IgD-negative memory B cell (primary cell): ENCODE data around the gene COL1A1. TPM values are rescaled to one million over a fixed set of nuclear protein-coding genes. Genes with fewer than 3 reads are reported as not detected.

Experiments used
- H3K27ac Mint-ChIP-seq, 3 donors: one replicate each; pipeline ENCODE4 v1.8.0; 2020 to 2022; ENCODE audit warnings: mild to moderate bottlenecking in 3 of 3, mixed read lengths in 3 of 3, moderate library complexity in 1 of 3
- H3K27me3 Mint-ChIP-seq: one replicate; pipeline ENCODE4 v1.8.0; 2021; ENCODE audit warnings: mixed read lengths
- H3K36me3 Mint-ChIP-seq: one replicate; pipeline ENCODE4 v1.8.0; 2020; ENCODE audit warnings: mild to moderate bottlenecking, mixed read lengths
- H3K4me1 Mint-ChIP-seq, 3 donors: one replicate each; pipeline ENCODE4 v1.8.0; 2020 to 2022; ENCODE audit warnings: mixed read lengths in 3 of 3, mild to moderate bottlenecking in 1 of 3
- H3K4me3 Mint-ChIP-seq, 4 donors: one replicate each; pipeline ENCODE4 v1.8.0; 2020 to 2022; ENCODE audit warnings: mild to moderate bottlenecking in 4 of 4, mixed read lengths in 4 of 4, moderate library complexity in 3 of 4
- H3K9me3 Mint-ChIP-seq, 3 donors: one replicate each; pipeline ENCODE4 v1.8.0; 2020 to 2021; ENCODE audit warnings: mixed read lengths in 3 of 3, mild to moderate bottlenecking in 1 of 3
- polyA plus RNA-seq: library from polyadenylated mRNA; unstranded; fragments of 300-500 nt; fragmentation: Illumina TruSeq; gene quantifications from one replicate; pipeline ENCODE4 v1.2.3, GENCODE V29; 2021

COL1A1 gene
- polyA plus RNA-seq, 1 donor from 2014 or later, result 0.74 TPM

DNA sequence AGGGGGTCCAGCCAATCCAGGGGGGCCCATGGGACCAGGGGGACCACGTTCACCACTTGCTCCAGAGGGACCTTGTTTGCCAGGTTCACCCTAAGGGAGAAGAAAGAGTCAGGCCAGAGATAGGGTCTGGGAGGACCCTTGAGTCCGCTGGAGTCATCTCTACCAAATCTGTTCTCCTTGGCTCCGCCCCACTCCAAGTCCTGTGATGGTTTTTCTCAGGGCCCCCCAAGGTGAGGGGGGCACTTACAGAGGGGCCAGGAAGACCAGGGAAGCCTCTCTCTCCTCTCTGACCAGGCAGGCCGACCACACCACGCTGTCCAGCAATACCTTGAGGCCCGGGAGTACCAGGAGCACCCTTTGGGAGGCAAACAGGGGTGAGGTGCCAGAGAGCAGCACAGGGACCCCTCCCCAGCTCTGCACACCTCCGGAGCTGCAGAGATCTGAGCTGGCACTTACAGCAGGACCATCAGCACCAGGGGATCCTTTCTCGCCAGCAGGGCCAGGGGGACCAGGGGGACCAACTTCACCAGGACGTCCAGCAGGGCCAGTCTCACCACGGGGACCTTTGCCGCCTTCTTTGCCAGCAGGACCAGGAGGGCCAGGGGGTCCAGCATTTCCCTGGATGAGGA is 12.4 kb downstream of the COL1A1 start:
- Mint-ChIP-seq H3K9me3 (no peaks in the 10 kb centered on the region), H3K4me3 (no peak overlapping the region), H3K27me3 (no peaks in the 10 kb centered on the region), H3K27ac (no peak overlapping the region), H3K4me1 (peaks cover 6 to 13% (median 12%) of the 10 kb centered on the region in 3 donors), H3K36me3 (no peaks in the 10 kb centered on the region)

DNA sequence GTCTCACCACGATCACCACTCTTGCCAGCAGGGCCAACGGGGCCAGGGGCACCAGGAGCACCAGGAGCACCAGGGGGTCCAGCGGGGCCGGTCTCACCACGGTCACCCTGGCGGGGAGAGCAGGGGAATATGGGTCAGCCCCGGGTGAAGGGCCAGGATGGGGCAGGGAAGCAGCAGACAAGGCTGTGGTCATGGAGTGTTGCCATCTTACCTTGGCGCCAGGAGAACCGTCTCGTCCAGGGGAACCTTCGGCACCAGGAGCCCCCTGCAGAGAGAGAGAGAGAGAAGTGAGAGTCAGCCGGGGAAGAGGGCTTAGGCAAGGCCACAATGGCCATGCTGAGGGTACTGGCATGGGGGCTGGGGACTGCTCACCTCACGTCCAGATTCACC is 12.9 kb downstream of the COL1A1 start:
- Mint-ChIP-seq H3K27me3 (no peaks in the 10 kb centered on the region), H3K4me1 (peaks cover 11 to 18% (median 16%) of the 10 kb centered on the region in 3 donors), H3K36me3 (no peaks in the 10 kb centered on the region), H3K4me3 (no peak overlapping the region), H3K27ac (no peak overlapping the region), H3K9me3 (no peaks in the 10 kb centered on the region)

DNA sequence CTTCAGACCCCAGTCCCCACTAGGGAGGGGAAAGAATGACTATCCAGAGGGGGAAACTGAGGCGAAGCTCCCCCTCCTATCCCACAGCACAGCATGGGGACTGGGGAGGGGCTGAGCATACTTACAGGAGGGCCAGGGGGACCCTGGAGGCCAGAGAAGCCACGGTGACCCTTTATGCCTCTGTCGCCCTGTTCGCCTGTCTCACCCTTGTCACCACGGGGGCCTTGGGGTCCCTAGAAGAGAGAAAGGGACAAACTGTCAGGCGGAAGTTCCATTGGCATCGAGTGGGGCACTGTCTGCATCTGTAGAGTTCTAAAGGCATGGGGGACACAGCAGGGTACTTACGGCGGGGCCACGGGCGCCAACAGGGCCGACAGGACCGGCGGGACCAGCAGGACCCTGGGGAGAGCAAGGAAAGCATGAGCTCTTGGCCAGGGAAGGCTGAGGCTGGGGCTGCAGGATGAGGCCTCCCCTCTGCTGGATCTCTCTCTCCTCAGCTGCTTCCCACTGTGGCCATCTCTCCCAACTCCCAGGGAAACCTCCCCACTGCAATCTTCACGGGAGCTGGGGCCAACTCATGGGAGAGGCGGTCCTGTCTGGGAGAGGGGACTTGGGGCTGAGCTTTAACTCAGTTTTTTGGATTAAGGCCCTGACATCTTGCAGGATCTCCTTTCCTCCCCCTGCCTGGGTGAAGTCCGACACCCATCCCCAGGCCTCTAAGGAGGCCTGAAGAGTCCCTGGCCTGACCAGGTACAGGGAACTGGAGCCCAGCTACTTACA is 13.5 kb downstream of the COL1A1 start:
- no peaks in the 10 kb centered on the region for H3K9me3 Mint-ChIP-seq
- H3K27ac Mint-ChIP-seq, result no peak overlapping the region
- H3K4me3 Mint-ChIP-seq, result peak overlapping the region in 1 of 4 donors; percentile 52
- no peaks in the 10 kb centered on the region for H3K36me3 Mint-ChIP-seq
- H3K4me1 Mint-ChIP-seq, result peaks cover 13 to 19% (median 18%) of the 10 kb centered on the region in 3 donors
- H3K27me3 Mint-ChIP-seq, result no peaks in the 10 kb centered on the region

DNA sequence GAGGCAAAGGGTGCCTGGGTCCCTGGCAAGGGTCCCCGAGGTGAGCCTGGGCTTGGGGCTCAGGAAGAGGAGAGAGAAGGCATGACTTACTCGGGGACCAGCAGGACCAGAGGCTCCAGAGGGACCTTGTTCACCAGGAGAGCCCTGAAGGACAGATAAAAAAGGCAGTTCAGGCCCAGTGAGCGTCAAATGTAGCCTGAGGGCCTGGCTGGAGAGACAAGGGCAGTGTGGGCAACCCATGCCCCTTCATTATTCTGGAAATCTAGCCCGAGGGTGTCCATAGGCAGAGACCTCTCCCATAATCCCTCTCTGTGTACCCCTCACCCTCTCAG is 14.1 kb downstream of the COL1A1 start:
- no peaks in the 10 kb centered on the region for H3K36me3 Mint-ChIP-seq
- H3K4me1 Mint-ChIP-seq, result peaks cover 18 to 24% (median 21%) of the 10 kb centered on the region in 3 donors
- no peaks in the 10 kb centered on the region for H3K27me3 Mint-ChIP-seq
- H3K27ac Mint-ChIP-seq, result peak overlapping the region in 1 of 3 donors; percentile 43
- no peaks in the 10 kb centered on the region for H3K9me3 Mint-ChIP-seq
- peak overlapping the region in 1 of 4 donors; percentile 52 for H3K4me3 Mint-ChIP-seq

DNA sequence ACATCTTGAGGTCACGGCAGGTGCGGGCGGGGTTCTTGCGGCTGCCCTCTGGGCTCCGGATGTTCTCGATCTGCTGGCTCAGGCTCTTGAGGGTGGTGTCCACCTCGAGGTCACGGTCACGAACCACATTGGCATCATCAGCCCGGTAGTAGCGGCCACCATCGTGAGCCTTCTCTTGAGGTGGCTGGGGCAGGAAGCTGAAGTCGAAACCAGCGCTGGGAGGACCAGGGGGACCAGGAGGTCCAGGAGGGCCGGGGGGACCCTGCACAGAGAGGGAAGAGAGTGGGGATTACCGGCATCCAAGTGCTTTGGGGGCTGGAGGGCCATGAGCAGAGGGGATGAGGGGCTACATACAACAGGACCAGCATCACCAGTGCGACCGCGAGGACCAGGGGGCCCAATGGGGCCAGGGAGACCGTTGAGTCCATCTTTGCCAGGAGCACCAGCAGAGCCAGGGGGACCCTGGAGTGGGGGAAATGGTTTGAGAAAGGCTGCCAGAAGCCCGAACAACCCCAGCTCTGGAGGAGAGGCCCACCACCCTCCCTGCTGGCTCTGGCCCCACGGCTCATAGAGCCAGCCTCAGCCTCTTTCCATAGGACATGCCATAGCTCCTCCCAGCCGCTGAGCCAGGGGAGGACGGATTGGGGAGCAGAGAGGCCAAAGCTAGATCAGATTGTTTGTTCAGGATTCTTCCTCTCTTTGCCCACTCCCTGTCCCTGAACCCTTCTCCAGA is 14.6 kb downstream of the COL1A1 start:
- Mint-ChIP-seq H3K27ac (peak overlapping the region in 1 of 3 donors; percentile 43), H3K9me3 (no peaks in the 10 kb centered on the region)

DNA sequence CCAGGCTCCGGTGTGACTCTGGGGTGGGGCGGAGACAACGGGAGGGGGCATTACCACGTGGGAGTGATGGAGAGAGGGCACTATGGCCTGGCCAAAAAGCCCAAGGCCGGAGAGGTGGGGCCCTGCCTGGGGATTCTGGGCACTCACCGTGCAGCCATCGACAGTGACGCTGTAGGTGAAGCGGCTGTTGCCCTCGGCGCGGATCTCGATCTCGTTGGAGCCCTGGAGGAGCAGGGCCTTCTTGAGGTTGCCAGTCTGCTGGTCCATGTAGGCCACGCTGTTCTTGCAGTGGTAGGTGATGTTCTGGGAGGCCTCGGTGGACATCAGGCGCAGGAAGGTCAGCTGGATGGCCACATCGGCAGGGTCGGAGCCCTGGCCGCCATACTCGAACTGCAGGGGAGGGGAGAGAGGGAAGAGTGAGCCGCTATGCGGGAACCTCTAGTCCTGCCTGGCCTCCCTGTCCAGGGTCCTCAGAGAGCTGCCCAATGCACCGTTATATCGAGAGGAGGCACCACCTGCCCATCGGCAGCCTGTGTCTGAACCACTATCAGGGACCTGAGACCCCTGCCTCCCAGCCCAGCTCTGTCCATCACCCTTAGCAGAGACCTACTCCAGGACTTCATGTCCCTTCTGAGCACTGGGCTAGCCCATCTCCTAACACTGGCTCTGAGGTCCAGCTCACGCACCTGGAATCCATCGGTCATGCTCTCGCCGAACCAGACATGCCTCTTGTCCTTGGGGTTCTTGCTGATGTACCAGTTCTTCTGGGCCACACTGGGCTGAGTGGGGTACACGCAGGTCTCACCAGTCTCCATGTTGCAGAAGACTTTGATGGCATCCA is 15.6 kb downstream of the COL1A1 start:
- Mint-ChIP-seq H3K9me3 (no peaks in the 10 kb centered on the region), H3K4me1 (peaks cover 18 to 30% (median 24%) of the 10 kb centered on the region in 3 donors), H3K4me3 (peak overlapping the region in 2 of 4 donors; percentile 41 to 76), H3K36me3 (no peaks in the 10 kb centered on the region), H3K27ac (no peak overlapping the region), H3K27me3 (no peaks in the 10 kb centered on the region)

More for the DNA sequence above, 14.6 kb downstream of the COL1A1 start:
- Mint-ChIP-seq H3K36me3 (no peaks in the 10 kb centered on the region), H3K4me1 (peaks cover 18 to 25% (median 22%) of the 10 kb centered on the region in 3 donors), H3K27me3 (no peaks in the 10 kb centered on the region), H3K4me3 (no peak overlapping the region)

DNA sequence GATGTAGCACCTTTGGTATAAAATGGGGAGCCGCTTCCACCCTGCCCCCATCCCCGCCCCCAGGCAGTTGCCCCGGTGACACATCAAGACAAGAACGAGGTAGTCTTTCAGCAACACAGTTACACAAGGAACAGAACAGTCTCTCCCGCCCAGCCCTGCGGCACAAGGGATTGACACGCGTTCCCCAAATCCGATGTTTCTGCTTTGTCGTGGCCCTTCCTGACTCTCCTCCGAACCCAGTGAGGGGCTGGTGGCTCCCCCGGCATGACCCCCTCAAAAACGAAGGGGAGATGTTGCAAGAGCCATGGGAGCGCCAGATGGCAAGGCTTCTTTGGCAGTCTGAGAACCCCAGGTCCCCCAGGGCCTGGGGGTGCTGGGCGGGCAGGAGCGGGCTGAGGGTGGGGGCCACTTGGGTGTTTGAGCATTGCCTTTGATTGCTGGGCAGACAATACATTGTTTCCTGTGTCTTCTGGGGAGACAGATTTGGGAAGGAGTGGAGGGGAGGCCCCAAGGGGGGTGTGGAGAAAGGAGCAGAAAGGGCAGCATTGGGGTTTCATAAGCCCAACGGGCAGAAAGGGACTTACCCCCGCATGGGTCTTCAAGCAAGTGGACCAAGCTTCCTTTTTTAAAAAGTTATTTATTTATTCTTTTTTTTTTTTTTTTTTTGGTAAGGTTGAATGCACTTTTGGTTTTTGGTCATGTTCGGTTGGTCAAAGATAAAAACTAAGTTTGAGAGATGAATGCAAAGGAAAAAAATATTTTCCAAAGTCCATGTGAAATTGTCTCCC is 16.6 kb downstream of the COL1A1 start:
- Mint-ChIP-seq H3K4me1 (peaks cover 18 to 30% (median 24%) of the 10 kb centered on the region in 3 donors), H3K27ac (peak overlapping the region in 1 of 3 donors; percentile 68), H3K27me3 (no peaks in the 10 kb centered on the region), H3K9me3 (no peaks in the 10 kb centered on the region), H3K4me3 (peak overlapping the region in 2 of 4 donors; percentile 69 to 89), H3K36me3 (peaks cover 1% of the 10 kb centered on the region)

DNA sequence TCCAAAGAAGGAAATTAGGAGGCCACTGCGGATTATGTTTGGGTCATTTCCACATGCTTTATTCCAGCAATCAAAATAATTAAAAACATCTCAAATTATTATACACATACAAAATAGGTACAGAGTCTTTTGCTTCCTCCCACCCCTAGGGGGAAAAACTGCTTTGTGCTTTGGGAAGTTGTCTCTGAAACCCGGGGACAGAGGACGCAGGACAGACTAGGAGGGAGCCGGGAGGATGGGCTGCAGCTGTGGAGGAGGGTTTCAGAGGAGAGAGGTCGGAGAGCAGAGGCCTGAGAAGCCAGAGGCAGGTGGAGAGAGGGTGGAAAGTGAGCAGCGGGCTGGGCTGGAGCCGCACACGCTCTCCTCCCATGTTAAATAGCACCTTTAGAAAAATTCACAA is 17.4 kb downstream of the COL1A1 start:
- H3K36me3 Mint-ChIP-seq, result peaks cover 1% of the 10 kb centered on the region
- H3K9me3 Mint-ChIP-seq, result no peaks in the 10 kb centered on the region
- H3K27me3 Mint-ChIP-seq, result no peaks in the 10 kb centered on the region
- peaks cover 18 to 30% (median 24%) of the 10 kb centered on the region in 3 donors for H3K4me1 Mint-ChIP-seq
- H3K27ac Mint-ChIP-seq, result peak overlapping the region in 2 of 3 donors; percentile 1 to 71
- H3K4me3 Mint-ChIP-seq, result peak overlapping the region in 3 of 4 donors; percentile 28 to 87 (median 43)

DNA sequence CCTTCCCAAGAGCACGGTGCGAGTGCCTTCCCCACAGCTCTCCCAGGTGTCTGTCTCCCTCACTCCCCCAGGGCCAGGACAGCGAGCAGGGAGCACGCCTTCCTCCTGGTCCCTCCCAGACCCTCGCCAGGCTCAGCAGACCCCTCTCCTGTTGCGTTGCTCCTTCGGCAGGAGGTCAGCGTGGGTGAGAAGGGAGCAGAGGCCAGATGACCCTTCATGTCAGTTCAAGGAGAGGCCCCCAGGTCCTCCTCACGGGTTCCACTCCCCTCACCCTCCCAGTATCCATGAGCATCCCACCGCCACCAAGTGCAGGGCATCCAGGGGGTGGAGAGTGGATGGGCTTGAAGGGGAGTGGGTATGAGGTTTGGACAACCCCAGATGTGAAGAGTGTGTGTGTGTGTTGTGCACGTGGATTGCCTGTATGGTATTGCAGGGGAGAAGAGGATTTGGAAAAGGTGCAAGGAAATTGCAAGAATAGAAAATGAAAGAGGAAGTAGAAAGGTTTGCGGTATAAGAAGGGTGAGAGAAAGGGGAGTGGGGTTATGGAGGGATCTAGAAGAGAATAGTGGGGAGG is 17.9 kb downstream of the COL1A1 start:
- H3K4me1 Mint-ChIP-seq, result peaks cover 22 to 30% (median 25%) of the 10 kb centered on the region in 3 donors
- H3K27me3 Mint-ChIP-seq, result peaks cover under 1% of the 10 kb centered on the region
- peaks cover 1% of the 10 kb centered on the region for H3K36me3 Mint-ChIP-seq
- peak overlapping the region in 2 of 3 donors; percentile 1 to 68 for H3K27ac Mint-ChIP-seq
- peak overlapping the region in 3 of 4 donors; percentile 28 to 87 (median 43) for H3K4me3 Mint-ChIP-seq
- H3K9me3 Mint-ChIP-seq, result no peaks in the 10 kb centered on the region

DNA sequence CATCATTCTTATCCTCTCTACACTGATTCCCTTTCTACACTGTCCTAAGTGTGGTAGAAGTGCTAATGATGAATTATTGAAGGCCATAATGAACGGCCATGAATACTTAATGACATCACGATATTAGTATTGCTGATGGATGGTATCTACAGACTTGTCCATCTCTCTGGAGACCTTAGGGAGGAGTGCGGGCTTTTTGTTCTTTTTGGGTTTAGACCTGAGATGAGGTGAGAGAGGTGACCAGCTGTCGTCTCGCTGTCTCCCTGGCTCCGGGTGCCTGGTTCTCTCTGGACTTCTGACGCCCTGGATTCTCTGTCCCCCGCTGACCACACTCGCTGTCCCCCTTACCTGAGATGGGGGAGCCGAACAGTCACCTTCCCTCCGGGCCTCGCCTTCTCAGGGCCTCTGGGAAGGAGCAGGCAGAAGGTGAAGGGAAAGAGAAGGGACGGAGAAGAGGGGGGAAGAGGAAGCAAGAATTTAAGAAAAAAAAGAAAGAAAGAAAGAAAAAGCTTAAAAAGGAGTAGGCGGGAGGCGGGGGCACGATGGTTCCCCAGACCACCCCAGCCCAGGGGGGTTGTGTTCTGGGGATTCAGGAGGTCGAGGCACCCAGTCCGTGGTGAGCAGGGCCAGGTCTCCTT is 18.5 kb downstream of the COL1A1 start:
- Mint-ChIP-seq H3K4me1 (peaks cover 27 to 33% (median 30%) of the 10 kb centered on the region in 3 donors), H3K27ac (no peak overlapping the region), H3K27me3 (peaks cover 3% of the 10 kb centered on the region), H3K4me3 (peak overlapping the region in 2 of 4 donors; percentile 86 to 87), H3K36me3 (peaks cover 3% of the 10 kb centered on the region), H3K9me3 (no peaks in the 10 kb centered on the region)

DNA sequence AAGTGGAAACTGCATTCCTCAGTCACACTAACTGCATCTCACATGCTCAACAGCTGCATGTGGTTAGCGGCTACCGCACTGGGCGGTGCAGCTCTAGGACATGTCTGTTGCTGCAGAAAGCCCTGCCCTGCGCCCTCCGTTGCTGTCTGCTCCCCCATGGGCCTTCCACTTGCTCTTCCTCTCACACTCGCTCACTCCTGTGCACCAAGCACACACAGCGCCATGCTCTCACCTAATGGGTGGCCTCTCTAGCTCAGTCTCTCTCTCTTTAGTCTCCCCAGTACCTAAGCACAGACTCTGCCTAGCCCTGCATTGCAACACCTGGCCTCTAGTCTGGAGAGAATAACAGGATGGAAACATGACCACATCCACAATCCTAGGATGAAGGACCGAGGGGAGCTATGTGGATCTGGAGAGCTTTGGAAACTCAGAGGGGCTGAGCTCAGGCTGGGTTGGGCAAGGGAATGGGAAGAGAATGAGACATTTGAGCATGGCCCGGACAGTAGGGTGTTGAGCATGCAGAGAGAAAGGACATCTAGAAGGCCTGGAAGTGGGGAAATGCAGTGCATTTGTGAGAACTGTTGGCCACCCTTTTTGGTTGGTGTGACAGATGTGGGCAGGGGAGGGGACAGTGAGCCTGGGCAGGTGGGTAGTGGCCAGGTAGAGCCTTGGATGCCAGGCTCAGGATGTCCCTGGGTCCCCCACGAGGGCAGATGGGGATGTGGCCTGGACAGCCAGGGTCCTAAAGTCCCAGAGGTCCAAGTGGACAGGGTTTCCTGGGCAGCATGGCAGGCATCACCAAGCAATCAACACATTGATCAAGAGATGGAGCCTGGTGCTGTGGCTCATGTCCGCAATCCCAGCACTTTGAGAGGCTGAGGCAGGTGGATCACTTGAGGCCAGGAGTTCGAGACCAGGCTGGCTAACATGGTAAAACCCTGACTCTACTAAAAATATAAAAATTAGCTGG is 19.6 kb downstream of the COL1A1 start:
- H3K36me3 Mint-ChIP-seq, result peaks cover 3% of the 10 kb centered on the region
- peaks cover 27 to 31% (median 30%) of the 10 kb centered on the region in 3 donors for H3K4me1 Mint-ChIP-seq
- H3K4me3 Mint-ChIP-seq, result peak overlapping the region in 1 of 4 donors; percentile 11
- peak overlapping the region in 1 of 3 donors; percentile 69 for H3K27ac Mint-ChIP-seq
- H3K9me3 Mint-ChIP-seq, result no peaks in the 10 kb centered on the region
- peaks cover 3% of the 10 kb centered on the region for H3K27me3 Mint-ChIP-seq

DNA sequence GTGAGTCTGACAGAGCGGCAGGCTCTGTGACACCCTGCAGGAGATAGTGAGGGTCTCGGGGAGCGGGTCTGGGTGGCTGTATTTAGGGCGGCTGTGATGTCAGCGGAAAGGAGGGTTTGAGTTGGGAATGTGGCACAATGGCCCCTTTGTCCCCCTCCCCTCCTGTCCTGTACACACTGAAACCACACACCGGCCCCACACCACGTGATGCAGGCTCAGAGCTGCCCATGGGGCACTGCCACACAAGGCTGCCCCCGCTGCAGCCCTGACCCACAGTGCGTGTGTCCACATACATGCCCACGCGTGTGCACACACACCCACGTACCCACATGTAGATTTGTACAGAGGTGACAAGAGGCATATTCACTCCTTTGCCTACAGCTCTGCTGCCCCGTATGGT is 20.3 kb downstream of the COL1A1 start:
- no peaks in the 10 kb centered on the region for H3K9me3 Mint-ChIP-seq
- peaks cover 3% of the 10 kb centered on the region for H3K36me3 Mint-ChIP-seq
- no peak overlapping the region for H3K4me3 Mint-ChIP-seq
- H3K27me3 Mint-ChIP-seq, result peaks cover 3% of the 10 kb centered on the region
- peaks cover 27 to 31% (median 30%) of the 10 kb centered on the region in 3 donors for H3K4me1 Mint-ChIP-seq
- H3K27ac Mint-ChIP-seq, result no peak overlapping the region
